ENCODE measurements around the gene TIMM10.

The TIMM10 gene

DNA sequence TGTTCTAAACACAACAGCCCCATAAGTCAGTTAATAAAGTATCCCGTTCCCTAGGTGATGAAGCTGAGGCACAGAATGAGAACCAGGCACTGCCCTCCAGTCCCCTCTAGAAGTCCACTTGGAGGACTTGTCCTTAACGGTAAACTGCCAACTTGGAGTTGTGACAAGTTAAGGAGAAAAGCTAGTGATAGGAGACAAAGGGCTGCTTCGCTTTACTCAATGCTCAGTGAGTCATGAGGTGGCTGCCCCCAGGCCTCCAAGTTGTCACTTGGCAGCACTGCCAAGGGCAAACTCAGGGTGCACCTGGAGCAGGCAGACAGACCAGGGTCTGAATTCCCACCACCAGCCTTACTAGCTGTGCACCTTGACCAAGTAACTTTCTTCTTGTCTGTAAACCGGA, 28.6 kb downstream of the TIMM10 start:
- DNase-seq: no peak

DNA sequence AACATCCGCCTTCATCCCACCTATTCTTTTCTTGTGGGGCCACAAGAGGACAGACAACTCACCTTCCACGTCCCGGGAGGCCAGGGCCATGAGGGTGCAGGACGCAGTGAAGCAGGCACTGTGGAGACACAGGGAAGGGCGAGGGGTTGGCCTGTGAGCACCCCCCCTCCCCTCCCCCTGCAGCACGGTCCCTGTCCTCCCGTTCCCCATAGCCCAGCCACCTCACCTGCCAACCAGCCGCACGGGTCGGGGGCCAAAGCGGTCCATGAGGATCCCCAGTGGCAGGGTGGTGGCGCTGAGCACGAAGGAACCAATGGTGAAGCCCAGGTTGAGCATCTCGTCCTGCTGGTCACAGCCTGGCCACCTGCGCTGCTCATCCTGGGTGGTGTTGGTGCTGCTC, 29.6 kb downstream of the TIMM10 start:
- no peak for DNase-seq

DNA sequence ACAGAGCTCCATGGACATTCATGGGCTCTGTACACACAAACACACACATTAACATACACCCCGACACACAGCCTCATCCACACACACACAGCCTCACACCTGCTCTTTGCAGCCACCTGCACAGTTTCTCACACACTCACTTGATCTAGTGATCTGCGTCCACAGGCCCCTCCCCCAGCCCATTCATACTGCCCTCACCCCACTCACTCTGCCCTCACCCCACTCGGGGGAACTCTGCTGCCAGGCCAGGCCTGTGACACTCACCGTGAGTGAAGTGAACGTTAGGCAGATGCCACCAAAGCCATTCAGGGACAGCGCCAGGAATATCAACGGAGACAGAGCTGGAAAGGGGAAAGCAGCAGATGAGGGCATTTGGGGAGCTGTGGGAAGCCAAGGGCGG, 30.0 kb downstream of the TIMM10 start:
- DNase-seq: no peak

DNA sequence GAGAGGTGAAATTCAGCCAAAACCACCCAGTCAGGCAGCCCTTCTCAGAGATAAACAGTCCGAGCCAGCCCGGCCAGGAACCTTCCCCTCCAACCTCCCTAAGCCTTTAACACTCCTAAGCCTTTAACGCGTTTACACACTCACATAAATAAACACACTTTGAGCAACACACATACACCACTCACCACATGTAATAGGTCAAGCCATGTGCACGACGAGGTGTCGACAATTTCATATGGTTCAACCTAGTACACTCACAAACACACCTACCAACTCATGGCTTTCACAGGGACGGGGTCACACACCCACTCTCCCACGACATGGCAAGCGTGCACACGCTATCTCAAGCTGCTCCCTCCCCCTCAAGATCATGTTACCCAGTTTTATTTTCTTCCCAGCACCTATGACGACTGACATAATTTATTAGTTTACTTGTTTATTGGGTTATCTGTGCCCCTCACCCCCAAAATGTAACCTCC, 30.5 kb downstream of the TIMM10 start:
- no peak for DNase-seq

DNA sequence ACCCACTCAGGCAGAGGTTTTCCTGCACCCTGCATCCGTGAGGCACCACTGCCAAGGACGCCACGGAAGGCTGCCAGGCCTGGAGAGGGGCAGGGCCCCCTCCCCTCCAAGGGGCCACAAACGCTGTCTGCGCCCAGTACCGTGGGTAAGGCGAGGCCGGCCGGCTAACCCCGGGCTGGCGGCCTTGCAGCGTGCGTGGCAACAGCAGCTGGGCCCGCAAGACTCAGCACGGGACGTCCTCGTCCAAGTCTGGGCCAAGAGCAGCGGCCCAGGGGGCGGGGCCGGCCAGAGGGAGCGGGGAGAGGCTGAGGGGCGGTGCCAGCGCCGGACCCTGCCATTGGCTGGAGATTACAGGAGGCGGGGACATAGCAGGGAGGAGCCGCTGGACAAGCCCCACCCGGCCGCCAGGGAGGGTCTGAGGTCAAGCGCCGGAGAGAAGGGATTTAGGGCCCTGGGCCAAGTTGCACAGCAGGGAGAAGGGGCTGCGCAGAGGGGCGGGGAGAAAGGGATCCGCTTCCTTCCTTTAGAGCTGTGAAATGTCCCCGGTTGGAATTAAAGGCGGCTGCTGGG, 31.1 kb downstream of the TIMM10 start:
- DNase-seq: peak; percentile 82 to 90

DNA sequence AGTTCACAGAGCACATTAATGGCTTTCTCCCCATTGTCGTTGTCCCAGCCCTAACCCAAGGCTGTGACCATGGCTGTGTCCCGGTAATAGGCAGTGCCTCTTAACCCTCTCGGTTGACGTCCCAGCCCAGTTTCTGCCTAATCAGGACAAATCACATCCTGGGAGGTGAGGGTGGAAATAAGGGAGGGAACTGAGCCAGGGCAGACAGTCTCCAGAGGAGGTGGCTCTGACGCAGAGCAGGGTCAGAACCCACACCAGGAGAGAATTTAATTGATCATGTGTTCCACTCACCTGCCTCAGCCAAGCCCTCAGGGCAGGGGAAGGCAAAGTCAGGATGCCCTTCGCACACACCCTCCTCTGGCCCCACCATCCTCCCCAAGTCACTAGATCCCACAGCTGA, 32.0 kb downstream of the TIMM10 start:
- DNase-seq: no peak

DNA sequence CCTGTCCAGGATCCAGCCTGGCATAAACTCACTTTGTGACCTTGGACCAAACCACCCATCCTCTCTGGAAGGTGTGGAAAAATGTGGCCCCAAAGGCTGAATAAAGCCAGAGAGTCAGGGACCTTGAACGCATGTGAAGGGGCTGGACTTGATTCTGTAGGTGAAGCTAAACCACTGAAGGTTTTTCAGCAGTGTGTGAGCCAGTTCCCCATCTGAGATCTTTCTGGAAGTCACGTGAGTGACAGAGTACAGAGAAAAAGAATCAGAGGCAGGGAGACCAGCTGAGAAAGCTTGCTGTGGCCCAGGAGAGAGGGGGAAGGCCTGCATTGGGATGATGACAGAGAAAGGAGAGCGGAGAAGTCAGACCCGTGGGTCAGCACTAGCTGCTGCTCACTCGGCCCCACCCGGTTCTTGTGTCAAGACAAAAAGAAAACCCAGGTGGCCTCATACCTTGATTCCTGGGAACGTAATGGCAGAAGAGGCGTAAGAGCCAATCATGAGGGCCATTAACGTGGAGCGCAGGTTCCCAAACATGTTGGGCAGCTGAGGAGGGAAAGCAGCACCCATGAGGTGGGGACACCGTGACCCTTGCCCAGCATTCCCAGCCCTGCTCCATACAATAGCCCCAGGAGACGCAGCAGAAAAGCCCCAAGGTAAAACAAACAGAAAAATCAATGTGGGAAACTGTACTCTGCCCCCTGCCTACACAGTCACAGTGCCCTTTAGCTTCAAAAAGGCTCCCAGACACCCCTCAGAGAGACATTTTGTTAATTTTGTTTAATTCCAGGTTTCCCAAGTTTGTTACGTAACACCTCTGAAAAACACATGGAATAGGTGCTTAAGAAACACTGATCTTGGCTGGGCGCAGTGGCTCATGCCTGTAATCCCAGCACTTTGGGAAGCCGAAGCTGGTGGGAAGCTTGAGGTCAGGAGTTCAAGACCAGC, 33.0 kb downstream of the TIMM10 start:
- DNase-seq: no peak

DNA sequence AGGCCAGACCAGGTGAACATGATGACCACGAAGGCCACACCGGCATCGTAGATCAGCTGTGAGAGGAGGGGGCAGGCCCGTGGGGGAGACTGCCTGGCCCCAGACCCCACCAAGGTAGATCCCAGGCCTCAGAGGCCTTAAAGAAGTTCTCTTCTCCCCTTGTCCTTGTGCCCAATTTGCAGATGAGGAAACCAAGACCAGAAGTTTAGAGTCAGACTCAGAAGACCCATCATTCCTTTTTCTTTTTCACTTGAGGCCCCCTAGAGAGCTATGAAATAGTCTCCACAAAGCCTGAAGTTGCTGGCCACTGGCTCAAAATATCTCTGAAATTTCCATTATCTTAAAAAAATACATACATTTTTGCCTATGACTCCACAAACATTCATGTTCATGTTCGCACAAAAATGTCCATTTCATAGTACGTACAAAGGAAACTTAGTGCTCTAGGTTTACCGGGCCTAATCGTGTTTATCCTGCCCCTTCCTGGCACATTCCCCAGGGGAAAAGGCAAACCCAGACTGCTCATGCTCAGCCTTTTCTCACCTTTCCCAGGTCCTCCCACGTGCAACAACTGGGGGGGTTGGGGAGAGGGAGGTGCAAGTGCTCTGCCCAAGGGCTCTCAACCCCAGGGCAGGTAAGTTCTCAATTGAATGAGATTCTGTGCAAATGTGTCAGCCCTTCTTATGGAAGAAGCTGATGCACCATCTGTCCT, 34.3 kb downstream of the TIMM10 start:
- no peak for DNase-seq

DNA sequence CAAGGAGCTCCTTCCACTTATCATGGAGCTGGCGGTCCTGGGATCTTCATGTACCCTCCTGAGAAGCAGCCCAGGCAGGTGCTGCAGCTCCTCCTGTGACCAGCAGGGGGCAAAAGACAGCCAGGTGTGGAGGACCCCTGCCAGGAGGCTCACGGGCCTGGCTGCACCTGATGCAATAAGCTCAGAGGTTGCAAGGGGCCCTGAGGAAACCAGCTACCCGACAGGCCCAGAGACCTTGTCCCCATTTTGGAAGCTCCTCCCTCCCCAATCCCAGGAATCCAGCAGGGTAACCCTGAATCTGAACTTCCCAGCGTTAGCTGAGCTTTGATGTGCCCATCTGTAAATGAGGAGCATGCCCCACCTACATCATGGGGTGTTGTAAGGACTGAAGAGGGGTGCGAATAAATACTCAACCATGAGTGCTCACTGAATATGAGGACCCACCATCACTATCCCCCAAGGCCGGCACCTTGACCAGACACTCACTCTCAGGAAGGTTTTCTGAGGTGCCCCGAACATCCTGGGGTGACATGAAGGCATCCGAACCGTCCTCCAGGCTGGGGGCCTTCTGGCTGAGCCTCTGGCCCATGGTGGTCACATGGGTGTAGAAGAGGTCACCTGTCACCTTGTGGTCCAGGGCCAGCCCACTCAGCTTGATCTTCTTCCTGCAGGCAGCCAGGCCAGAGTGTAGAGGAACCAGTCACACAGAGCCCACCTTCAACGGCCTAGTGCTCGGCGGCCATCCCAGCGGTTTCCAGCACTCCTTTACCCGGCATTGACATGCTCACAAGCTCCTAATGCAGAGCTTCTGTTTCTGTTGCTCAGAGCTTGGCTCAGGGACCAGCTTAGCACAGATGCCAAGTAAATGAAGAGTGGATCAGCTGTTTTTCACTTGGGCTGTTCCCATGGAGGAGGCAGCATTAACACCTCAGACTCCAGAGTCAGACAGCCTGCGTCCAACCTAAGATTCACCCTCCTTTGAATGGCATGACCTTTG, 36.7 kb downstream of the TIMM10 start:
- peak in 1 of 2 donors; percentile 31 for DNase-seq

DNA sequence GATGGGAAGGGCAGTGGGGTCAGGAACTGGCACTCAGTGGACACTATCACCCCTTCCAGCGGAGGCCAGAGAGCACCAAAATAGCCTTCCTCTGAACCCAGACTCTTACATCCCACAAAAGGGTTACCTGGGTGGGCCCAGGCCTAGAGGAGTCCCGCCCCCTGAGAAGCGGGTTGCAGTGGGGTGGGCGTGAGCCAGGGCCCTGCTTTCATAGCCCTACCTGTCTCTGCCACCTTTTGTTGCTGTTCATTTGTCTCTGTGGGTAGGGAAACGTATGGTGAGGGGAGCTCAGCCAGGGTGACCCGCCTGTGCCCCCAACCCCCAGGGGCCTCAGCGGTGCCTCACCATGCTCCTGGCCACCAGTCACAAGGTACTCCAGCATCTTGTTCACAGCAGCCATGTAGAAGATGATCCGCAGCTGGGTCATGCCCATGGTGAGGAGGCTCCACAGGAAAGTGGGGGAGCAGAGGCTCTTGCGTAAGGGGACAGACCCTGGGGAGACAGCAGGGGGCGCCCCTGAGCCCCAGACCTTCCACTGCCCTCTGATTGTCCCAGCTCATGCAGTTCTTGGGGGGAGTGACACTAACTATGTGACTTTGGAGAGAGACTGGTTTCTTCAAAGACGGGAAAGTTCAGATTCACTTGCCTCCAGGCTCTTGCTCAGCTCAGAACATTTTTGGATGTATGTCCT, 39.0 kb downstream of the TIMM10 start:
- no peak for DNase-seq

DNA sequence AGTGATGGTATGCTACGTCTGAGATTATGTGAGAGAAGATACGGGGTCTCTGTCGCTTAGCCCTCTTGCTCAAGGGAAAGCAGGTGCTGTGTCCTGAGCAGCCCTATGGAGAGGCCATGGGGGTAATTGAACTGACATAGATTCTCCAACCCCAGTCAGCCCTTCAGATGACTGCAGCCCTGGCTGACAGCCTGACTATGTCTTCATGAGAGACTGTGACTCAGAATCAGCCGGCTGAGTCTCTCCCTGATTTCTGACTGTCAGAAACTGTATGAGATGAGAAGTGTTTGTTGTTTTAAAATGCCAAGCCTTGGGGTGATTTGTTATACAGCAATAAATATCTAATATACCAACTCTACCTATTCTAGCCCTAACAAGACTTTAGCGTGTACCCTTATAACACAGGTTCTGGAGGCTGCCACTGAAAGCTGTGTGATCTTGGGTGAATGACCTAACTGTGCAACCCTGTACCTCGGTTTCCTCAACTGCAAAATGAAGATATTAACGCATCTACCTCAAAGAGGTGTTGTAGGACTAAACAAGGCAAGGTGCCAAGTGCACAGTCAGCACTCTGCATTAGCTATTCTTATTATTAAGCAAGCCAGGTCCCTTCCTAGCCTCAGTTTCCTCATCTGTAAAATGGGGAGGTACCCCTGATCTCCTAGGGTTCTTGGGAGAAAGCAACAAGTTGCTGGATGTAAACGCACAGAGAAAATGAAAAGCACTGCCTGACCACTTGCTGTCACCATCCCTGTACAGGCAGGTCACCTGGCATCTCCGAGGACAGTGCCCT, 39.9 kb downstream of the TIMM10 start:
- no peak for DNase-seq

DNA sequence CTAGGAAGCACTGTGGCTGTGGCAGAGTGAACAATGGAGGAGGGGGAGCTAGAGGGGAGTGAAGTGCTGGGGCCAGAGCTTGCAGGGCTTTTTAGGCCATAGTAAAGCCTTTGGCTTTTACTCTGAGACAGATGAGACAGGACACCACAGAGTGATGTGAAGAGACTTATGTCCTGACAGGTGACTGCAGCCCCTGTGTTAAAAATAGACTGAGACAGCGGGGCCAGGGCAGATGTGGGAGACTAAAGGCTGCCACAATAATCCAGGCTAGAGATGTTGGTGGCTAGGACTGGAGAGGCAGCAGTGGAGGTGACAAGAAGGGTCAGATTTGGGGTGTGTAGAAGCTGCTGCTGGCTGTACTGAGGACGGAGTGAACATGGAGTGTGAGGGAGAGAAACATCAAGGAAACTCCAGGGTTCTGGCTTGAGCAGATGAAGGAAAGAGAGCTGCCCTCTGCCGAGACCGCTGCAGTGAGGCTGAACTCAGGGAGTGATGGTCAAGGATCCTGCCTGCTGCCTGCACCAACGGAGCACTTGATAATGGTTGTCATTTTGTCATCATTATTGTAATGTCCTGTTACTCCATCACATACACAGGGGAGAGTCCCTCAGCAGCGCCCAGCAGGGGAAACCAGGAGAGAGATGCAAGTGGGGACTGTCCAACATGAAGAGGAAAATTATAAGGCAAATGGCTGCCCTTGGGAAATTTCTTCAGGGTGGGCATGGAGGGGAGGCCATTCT, 42.5 kb downstream of the TIMM10 start:
- no peak for DNase-seq

DNA sequence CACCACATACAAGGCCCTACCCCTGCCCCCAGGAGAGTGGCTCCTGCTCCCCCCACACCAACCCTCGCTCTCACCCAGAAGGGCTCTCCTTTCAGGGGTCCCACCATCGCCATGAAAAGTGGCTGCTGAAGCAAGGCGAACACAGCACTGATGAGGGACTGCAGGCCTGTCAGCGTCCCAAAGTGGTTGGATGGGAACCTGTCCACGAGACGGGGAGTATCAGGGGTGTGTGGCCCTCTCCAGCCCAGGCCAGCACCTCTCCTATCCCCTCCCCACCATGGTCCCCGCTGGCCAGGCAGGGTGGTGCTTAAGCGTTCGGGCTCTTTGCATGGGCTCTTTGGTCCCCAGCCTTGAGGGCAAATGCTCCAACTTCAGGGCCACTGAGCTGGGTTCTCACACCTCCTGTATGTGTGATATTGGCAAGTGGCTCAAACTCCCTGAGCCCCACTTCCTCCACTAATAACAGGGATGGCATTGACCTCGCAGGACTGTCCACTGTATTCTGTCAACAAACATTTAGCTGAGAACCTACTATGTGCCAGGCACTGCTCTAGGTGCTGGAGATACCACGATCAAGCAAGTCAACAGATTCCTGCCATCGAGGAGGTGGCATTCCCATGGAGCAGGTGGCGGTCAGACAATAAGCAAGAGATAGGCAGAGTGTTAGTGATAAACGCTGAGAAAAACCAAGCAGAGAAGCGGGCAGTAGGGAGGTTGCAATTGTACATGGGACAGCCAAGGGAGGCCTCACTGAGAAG, 43.4 kb downstream of the TIMM10 start:
- no peak for DNase-seq

DNA sequence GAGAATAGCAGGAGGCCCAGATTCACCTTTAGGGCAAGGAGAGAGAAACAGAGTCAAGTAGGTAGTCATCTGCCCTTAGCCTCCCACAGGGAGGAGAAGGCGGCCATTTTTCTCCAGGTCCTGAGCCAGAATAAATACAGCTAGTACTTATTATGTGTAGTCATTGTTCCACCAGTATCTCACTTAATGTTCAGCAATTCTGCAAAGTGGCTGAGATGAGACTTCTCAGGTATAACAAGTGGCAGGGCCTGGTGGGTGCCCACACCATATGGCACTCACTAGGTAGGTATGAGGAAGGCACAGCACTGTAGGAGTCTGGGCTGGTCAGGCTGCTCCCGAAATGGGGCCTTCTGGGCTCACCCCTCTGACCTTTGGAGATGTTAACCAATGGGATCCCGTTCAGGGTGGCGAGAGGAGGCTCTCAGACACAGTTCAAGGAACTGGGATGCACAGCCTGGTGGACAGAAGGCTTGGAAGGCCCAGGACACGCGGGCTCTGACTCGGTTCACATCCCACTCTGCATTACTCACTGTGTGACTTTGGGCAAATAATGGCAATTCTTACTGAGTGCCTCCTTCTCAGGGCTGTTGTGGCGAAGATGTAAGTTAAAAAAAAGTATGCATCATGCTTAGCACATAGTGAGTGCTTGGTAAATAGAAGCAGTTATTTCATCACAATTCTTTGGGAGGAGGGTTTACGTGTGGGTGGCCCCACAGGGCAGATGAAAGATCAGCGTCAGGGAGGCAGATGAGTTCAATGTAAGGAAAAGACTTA, 45.1 kb downstream of the TIMM10 start:
- no peak for DNase-seq

DNA sequence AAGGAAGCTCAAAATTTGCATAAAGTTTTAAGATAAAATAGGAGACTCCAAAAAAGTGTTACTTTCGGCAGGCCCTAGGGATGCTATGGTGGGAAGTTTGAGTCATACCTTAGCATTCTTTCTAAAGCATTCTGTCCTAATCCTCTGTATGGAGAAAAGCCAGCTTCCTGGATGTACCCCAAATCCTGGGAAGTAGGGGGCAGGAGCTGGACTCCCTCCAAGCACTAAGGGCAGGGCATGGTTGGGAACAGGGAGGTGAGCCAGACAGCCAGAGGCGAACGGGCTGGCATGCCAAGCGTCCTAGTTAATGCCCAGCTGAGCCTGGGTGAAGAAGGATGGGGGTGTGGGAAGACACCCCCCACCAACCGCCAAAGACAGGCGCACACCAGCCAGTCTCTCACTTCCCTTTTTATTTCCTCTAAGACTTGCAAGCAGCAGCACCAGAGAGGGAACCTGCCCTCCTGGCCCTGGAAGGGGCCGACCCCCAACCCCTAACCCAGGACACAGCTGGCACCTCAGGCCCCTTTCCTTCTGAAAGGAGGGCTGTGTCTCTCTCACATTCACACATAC, 46.3 kb downstream of the TIMM10 start:
- DNase-seq: no peak

DNA sequence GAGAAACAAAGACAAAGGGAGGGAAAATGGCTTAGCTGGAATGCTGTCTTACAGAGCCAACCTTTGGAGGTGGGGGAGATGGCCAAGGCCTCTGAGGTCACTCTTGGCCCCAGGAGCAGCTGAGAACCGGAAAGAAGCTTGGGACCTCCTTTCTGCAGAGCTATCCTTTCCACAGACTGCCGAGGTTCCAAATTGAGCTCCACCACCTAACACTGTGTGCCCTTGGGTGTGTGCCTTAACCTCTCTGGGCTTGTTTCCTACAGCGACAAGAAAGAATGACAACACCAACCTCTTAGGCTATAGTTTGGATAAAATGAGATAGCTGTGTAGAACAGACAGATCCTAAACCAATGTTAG, 47.0 kb downstream of the TIMM10 start:
- no peak for DNase-seq

DNA sequence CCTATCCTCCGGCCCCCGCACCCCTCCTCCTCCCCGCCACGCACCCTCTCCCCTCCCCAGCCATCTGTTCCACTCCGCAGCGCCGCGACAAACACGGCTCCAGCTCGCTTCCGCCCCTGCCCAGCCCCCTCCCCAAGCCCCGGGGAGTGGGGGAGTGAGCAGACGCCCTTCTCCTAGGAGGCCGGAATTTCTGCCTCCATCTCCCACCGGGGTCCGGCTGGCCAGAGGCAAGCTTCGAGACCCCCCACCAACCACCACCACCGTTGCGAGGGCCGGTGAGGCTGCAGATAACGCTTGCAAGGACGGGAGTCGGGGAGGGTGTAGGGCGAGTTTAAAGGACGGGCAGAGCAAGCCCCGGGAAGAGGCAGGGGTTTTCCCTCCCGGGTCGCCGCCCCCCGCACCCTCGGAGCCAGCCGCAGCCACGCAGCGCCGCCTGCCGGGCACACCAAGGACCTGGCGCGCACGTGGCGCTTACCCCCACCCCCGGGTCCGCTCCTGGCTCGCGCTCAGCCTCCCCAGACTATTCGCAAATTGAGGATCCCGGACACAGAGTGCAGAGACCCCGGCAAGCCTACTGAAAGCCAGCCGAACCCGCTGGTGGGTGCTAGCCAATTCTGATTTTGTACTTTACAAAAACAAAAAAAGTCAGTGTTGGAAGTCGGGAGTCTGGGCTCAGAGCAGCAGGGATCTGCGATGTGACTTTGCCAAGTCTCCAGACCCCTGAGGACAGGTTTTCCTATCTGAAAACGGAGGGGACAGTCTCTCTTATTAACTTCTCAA, 47.6 kb downstream of the TIMM10 start:
- no peak for DNase-seq

Data from hippocampal formation (tissue), 2 donors.